ENCODE results near the gene SYT2.

GRCh38 chr1:202665417-202665816, 44.8 kb downstream of the SYT2 start:
- TF ChIP-seq CTCF (IDR thresholded peaks at IDR 0.05), result no peak
- no peak for TF ChIP-seq EZH2 (IDR thresholded peaks at IDR 0.05)
